ENCODE measurements around the gene SH2D5. TPM values are rescaled to one million over a fixed set of nuclear protein-coding genes. Genes with fewer than 3 reads are reported as not detected.
"Not testable (repeated sequence)": the region's sequence is repeated elsewhere in the genome, so short reads cannot be mapped to it uniquely, and the experiment has no call there.

The SH2D5 gene
- total RNA-seq, 1 experiment from 2014 or later = 44.9 TPM

- in situ Hi-C loops (cut with HindIII; ENCODE audit: low sequenced_read_pairs) = no loop called here
- no peak for DNase-seq (ENCODE audit: low spot score)
Measured at GRCh38 chr1:20729155-20729931, 3.2 kb downstream of the SH2D5 start.

GRCh38 chr1:20728371-20729154 lies 3.9 kb downstream of the SH2D5 start:
- in situ Hi-C loops (cut with HindIII; ENCODE audit: low sequenced_read_pairs) = no loop called here
- DNase-seq (ENCODE audit: low spot score) = no peak

GRCh38 chr1:20727746-20728316 lies 4.7 kb downstream of the SH2D5 start:
- in situ Hi-C loops (cut with HindIII; ENCODE audit: low sequenced_read_pairs) = no loop called here
- DNase-seq (ENCODE audit: low spot score) = no peak

GRCh38 chr1:20726932-20727745 lies 5.4 kb downstream of the SH2D5 start:
- DNase-seq (ENCODE audit: low spot score) = no peak
- in situ Hi-C loops (cut with HindIII; ENCODE audit: low sequenced_read_pairs) = no loop called here

GRCh38 chr1:20726118-20726911 lies 6.2 kb downstream of the SH2D5 start:
- in situ Hi-C loops (cut with HindIII; ENCODE audit: low sequenced_read_pairs) = no loop called here
- no peak for DNase-seq (ENCODE audit: low spot score)

GRCh38 chr1:20725189-20726117 lies 7.0 kb downstream of the SH2D5 start:
- in situ Hi-C loops (cut with HindIII; ENCODE audit: low sequenced_read_pairs) = no loop called here
- no peak for DNase-seq (ENCODE audit: low spot score)

- no peak for DNase-seq (ENCODE audit: low spot score)
- in situ Hi-C loops (cut with HindIII; ENCODE audit: low sequenced_read_pairs) = no loop called here
Measured at GRCh38 chr1:20724364-20725188, 7.9 kb downstream of the SH2D5 start.

GRCh38 chr1:20723537-20724363 lies 8.8 kb downstream of the SH2D5 start:
- no peak for DNase-seq (ENCODE audit: low spot score)
- in situ Hi-C loops (cut with HindIII; ENCODE audit: low sequenced_read_pairs) = no loop called here

GRCh38 chr1:20723159-20723536 lies 9.4 kb downstream of the SH2D5 start:
- in situ Hi-C loops (cut with HindIII; ENCODE audit: low sequenced_read_pairs) = no loop called here
- no peak for DNase-seq (ENCODE audit: low spot score)

GRCh38 chr1:20721117-20722061 lies 11.1 kb downstream of the SH2D5 start:
- no peak for DNase-seq (ENCODE audit: low spot score)
- in situ Hi-C loops (cut with HindIII; ENCODE audit: low sequenced_read_pairs) = no loop called here

- in situ Hi-C loops (cut with HindIII; ENCODE audit: low sequenced_read_pairs) = no loop called here
Measured at GRCh38 chr1:20720631-20721091, 11.8 kb downstream of the SH2D5 start.

GRCh38 chr1:20719871-20720620 lies 12.5 kb downstream of the SH2D5 start:
- in situ Hi-C loops (cut with HindIII; ENCODE audit: low sequenced_read_pairs) = no loop called here
- DNase-seq (ENCODE audit: low spot score) = no peak

More at GRCh38 chr1:20720631-20721091, 11.8 kb downstream of the SH2D5 start:
- no peak for DNase-seq (ENCODE audit: low spot score)

GRCh38 chr1:20719261-20719660 lies 13.2 kb downstream of the SH2D5 start:
- no peak for DNase-seq (ENCODE audit: low spot score)
- in situ Hi-C loops (cut with HindIII; ENCODE audit: low sequenced_read_pairs) = no loop called here

- DNase-seq (ENCODE audit: low spot score) = not testable (repeated sequence)
Measured at GRCh38 chr1:20718343-20718882, 14.1 kb downstream of the SH2D5 start.

More at GRCh38 chr1:20718343-20718882, 14.1 kb downstream of the SH2D5 start:
- in situ Hi-C loops (cut with HindIII; ENCODE audit: low sequenced_read_pairs) = not testable (repeated sequence)

Measured in G401 (cell line).